HCT116 (cell line): Measurements from ENCODE around the gene DENND1C. TPM values are rescaled to one million over a fixed set of nuclear protein-coding genes. Genes with fewer than 3 reads are reported as not detected.

ENCODE experiments used
- ATAC-seq: fragments of 200-7000 bp; cut with Tn5 transposase; 2 replicates; pipeline ENCODE4 v1.9.1; 2020; ENCODE audit warnings: mild to moderate bottlenecking, moderate library complexity
- BruUV-seq: library from RNA; stranded (reverse); fragments of 400-500 nt; replicated peaks from 2 replicates; lab custom pipeline; 2021; lab: Mats Ljungman, UMichigan
- CTCF ChIA-PET: fragments of 300-600 bp; sonication (Branson Sonifier 250); formaldehyde crosslinking; loops from one replicate; lab custom pipeline; 2021; ENCODE audit warnings: antibody characterized with exemption; lab: Charles Lee
- POLR2A ChIA-PET: fragments of 300-600, 350-600 bp; sonication (Branson Sonifier 250); formaldehyde crosslinking; loops from one replicate; lab custom pipeline; 2021; ENCODE audit warnings: antibody characterized with exemption; lab: Charles Lee
- RAD21 ChIA-PET, 2 experiments: fragments of 300-600 bp; sonication (Branson Sonifier 250); formaldehyde crosslinking; loops; one replicate each; lab custom pipeline; 2023; ENCODE audit warnings: low total read pairs in 2 of 2; ENCODE audit not compliant: uncharacterized antibody in 2 of 2, unreplicated experiment in 2 of 2, low non-redundant PET in 1 of 2; lab: Charles Lee
- DNase-seq: peaks from one replicate; pipeline ENCODE4 v3.0.0-alpha.2; 2010; ENCODE audit warnings: low read depth, low spot score
- H2AFZ ChIP-seq: fragments of 200-600 bp; shearing (Covaris generic), sonication (generic); 2 replicates; pipeline ENCODE4 v1.6.1; 2017; ENCODE audit warnings: low read depth, mixed run types, mixed read lengths, antibody characterized with exemption, low read length; ENCODE audit not compliant: poor library complexity, severe bottlenecking
- H3K27ac ChIP-seq: 2 replicates; pipeline ENCODE4 v1.5.1; 2012; ENCODE audit warnings: low read depth, low read length
- H3K27me3 ChIP-seq: fragments of 200-600 bp; sonication (generic); 2 replicates; pipeline ENCODE4 v1.6.1; 2016; ENCODE audit warnings: mixed run types, low read length, mixed read lengths; ENCODE audit not compliant: insufficient read depth
- H3K36me3 ChIP-seq, 2 experiments: fragments of 200-500 bp in 1 of 2; fragments of 200-600 bp in 1 of 2; sonication (Bioruptor generic) in 1 of 2; sonication (generic) in 1 of 2; 2 replicates each; pipeline versions ENCODE4 v1.5.1 to v1.6.1; 2014 to 2016; ENCODE audit warnings: low read length in 2 of 2, inconsistent platforms in 1 of 2, mixed read lengths in 1 of 2, mixed run types in 1 of 2; ENCODE audit not compliant: insufficient read depth in 2 of 2, control insufficient read depth in 1 of 2
- H3K4me1 ChIP-seq, 2 experiments: fragments of 200-600 bp in 1 of 2; sonication (generic) in 1 of 2; 2 replicates each; pipeline versions ENCODE4 v1.5.1 to v1.6.1; 2012 to 2017; ENCODE audit warnings: low read length in 2 of 2, inconsistent platforms in 1 of 2, mild to moderate bottlenecking in 1 of 2, mixed read lengths in 1 of 2, mixed run types in 1 of 2, moderate library complexity in 1 of 2; ENCODE audit not compliant: insufficient read depth in 2 of 2, control insufficient read depth in 1 of 2
- H3K4me2 ChIP-seq: fragments of 200-600 bp; sonication (generic); 2 replicates; pipeline ENCODE4 v1.6.1; 2017; ENCODE audit warnings: mixed run types, low read length, mixed read lengths
- H3K4me3 ChIP-seq, 2 experiments: fragments of 200-600 bp in 1 of 2; sonication (generic) in 1 of 2; replicated peaks in 1 of 2; 2 replicates each; pipeline ENCODE4 v1.5.1; 2011 to 2016; ENCODE audit warnings: low read length in 2 of 2, control low read depth in 1 of 2, low read depth in 1 of 2, mild to moderate bottlenecking in 1 of 2, mixed read lengths in 1 of 2, mixed run types in 1 of 2
- H3K79me2 ChIP-seq: fragments of 200-600 bp; sonication (generic); 2 replicates; pipeline ENCODE4 v1.6.1; 2017; ENCODE audit warnings: mild to moderate bottlenecking, mixed run types, low read length, moderate library complexity, mixed read lengths; ENCODE audit not compliant: insufficient read depth
- H3K9ac ChIP-seq: fragments of 200-600 bp; sonication (generic); 2 replicates; pipeline ENCODE4 v1.6.1; 2016; ENCODE audit warnings: low read length, mixed read lengths
- H3K9me2 ChIP-seq: fragments of 200-600 bp; sonication (generic), shearing (Covaris generic); 2 replicates; pipeline ENCODE4 v1.6.1; 2017; ENCODE audit warnings: mixed run types, mild to moderate bottlenecking, moderate library complexity; ENCODE audit not compliant: insufficient read depth
- H3K9me3 ChIP-seq, 2 experiments: fragments of 200-500 bp in 1 of 2; fragments of 200-600 bp in 1 of 2; sonication (Bioruptor generic) in 1 of 2; sonication (generic) in 1 of 2; 2 replicates each; pipeline ENCODE4 v1.6.1; 2014 to 2017; ENCODE audit warnings: low read length in 2 of 2, mixed read lengths in 2 of 2, inconsistent platforms in 1 of 2, low read depth in 1 of 2, mild to moderate bottlenecking in 1 of 2, mixed run types in 1 of 2, moderate library complexity in 1 of 2; ENCODE audit not compliant: control insufficient read depth in 1 of 2, insufficient read depth in 1 of 2
- H4K20me1 ChIP-seq: fragments of 200-600 bp; sonication (generic), shearing (Covaris generic); 2 replicates; pipeline ENCODE4 v1.6.1; 2017; ENCODE audit warnings: mixed run types, mild to moderate bottlenecking, moderate library complexity; ENCODE audit not compliant: insufficient read depth
- CBX3 ChIP-seq: IDR thresholded peaks from 2 replicates; pipeline ENCODE4 v1.6.1; 2012; ENCODE audit warnings: low read depth
- CEBPB ChIP-seq: IDR thresholded peaks from 2 replicates; pipeline ENCODE4 v1.6.1; 2012; ENCODE audit warnings: low read depth
- EGR1 ChIP-seq: IDR thresholded peaks from 2 replicates; pipeline ENCODE4 v1.6.1; 2012; ENCODE audit warnings: low read depth
- EZH2 ChIP-seq: fragments of 200-600 bp; sonication (generic); IDR thresholded peaks from 2 replicates; pipeline ENCODE4 v1.6.1; 2017; ENCODE audit warnings: antibody characterized with exemption, mixed run types
- EZH2phosphoT487 ChIP-seq: fragments of 200-600 bp; IDR thresholded peaks from 2 replicates; pipeline ENCODE4 v1.6.1; 2018; ENCODE audit warnings: antibody characterized with exemption, borderline replicate concordance
- FOSL1 ChIP-seq: IDR thresholded peaks from 2 replicates; pipeline ENCODE4 v1.6.1; 2012; ENCODE audit warnings: low read depth
- JUND ChIP-seq: IDR thresholded peaks from 2 replicates; pipeline ENCODE4 v1.6.1; 2012
- POLR2AphosphoS5 ChIP-seq: IDR thresholded peaks from 2 replicates; pipeline ENCODE4 v1.6.1; 2011; ENCODE audit warnings: mild to moderate bottlenecking, low read depth, low read length, moderate library complexity
- SIN3A ChIP-seq: IDR thresholded peaks from 2 replicates; pipeline ENCODE4 v1.6.1; 2012; ENCODE audit warnings: low read depth
- SP1 ChIP-seq: IDR thresholded peaks from 2 replicates; pipeline ENCODE4 v1.6.1; 2012; ENCODE audit warnings: low read depth
- TCF7L2 ChIP-seq: IDR thresholded peaks from 2 replicates; pipeline ENCODE4 v1.7.0; 2011; ENCODE audit warnings: borderline replicate concordance, inconsistent platforms; ENCODE audit not compliant: insufficient read depth, insufficient read length; ENCODE audit errors: extremely low read depth
- ZNF274 ChIP-seq: fragments of 200-500 bp; sonication (Bioruptor generic); IDR thresholded peaks from 2 replicates; pipeline ENCODE4 v1.6.1; 2014; ENCODE audit warnings: mild to moderate bottlenecking, low read depth, low read length, inconsistent platforms
- intact Hi-C: fragments of 100-400 bp; cut with micrococcal nuclease; formaldehyde crosslinking; loops from 2 replicates; pipeline ENCODE4 v1.10.0; 2022
- total RNA-seq: library from RNA; stranded (reverse); gene quantifications from one replicate; pipeline ENCODE4 v1.2.1, GENCODE V29; 2021; ENCODE audit not compliant: unreplicated experiment
- TF ChIP-seq, protein P1 (sequence below): IDR thresholded peaks from 2 replicates; pipeline ENCODE4 v1.6.1; 2012
- TF ChIP-seq, protein P2 (sequence below): IDR thresholded peaks from 2 replicates; pipeline ENCODE4 v1.6.1; 2011; ENCODE audit warnings: mild to moderate bottlenecking, low read length, moderate library complexity; ENCODE audit not compliant: insufficient replicate concordance; ENCODE audit errors: extremely low read depth
- TF ChIP-seq, protein P3 (sequence below): IDR thresholded peaks from 2 replicates; pipeline ENCODE4 v1.6.1; 2012

Gene DENND1C
- total RNA-seq, 1 experiment from 2014 or later, result 0.54 TPM

DNA sequence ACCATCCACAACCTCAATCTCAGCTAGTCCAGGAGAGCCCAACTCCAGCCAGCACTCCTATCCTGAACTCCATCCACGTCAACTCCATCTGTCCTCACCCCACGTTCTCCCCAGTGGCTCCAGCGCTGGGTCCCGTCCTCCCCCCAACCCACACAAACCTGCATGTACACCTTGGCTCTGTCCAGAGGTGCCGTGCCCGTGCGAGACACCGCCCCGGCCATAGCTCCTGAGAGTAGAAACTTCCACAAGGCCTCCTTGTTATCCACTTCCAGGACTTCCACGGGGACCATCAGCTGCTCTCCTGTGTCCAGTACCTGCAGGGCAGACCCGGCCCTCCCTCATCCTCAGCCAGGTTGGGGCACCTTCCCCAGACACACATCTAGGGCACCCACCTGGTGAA, 49.7 kb downstream of the DENND1C start:
- ChIA-PET RAD21 (no interaction called here), CTCF (no interaction called here), POLR2A (no interaction called here)
- H3K4me3 ChIP-seq, result no peak overlapping the region
- no peak overlapping the region for H2AFZ ChIP-seq
- peaks cover 3 to 7% of the 10 kb centered on the region in 2 experiments; a peak in 3 of 4 replicates for H3K4me1 ChIP-seq
- H3K9ac ChIP-seq, result no peak overlapping the region
- no peaks in the 10 kb centered on the region for H3K9me3 ChIP-seq
- TF ChIP-seq, protein P1, sequence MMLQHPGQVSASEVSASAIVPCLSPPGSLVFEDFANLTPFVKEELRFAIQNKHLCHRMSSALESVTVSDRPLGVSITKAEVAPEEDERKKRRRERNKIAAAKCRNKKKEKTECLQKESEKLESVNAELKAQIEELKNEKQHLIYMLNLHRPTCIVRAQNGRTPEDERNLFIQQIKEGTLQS, result no peak
- TF ChIP-seq JUND, result no peak
- TF ChIP-seq CEBPB, result no peak
- no peak for TF ChIP-seq EGR1
- TF ChIP-seq POLR2AphosphoS5, result no peak
- no peak for TF ChIP-seq SP1
- TF ChIP-seq EZH2phosphoT487, result no peak
- TF ChIP-seq, protein P2, sequence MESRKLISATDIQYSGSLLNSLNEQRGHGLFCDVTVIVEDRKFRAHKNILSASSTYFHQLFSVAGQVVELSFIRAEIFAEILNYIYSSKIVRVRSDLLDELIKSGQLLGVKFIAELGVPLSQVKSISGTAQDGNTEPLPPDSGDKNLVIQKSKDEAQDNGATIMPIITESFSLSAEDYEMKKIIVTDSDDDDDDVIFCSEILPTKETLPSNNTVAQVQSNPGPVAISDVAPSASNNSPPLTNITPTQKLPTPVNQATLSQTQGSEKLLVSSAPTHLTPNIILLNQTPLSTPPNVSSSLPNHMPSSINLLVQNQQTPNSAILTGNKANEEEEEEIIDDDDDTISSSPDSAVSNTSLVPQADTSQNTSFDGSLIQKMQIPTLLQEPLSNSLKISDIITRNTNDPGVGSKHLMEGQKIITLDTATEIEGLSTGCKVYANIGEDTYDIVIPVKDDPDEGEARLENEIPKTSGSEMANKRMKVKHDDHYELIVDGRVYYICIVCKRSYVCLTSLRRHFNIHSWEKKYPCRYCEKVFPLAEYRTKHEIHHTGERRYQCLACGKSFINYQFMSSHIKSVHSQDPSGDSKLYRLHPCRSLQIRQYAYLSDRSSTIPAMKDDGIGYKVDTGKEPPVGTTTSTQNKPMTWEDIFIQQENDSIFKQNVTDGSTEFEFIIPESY, result no peak
- no peak for TF ChIP-seq ZNF274
- TF ChIP-seq TCF7L2, result no peak
- no peak for TF ChIP-seq EZH2
- TF ChIP-seq, protein P3, sequence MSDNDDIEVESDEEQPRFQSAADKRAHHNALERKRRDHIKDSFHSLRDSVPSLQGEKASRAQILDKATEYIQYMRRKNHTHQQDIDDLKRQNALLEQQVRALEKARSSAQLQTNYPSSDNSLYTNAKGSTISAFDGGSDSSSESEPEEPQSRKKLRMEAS, result no peak
- no peak for TF ChIP-seq FOSL1
- TF ChIP-seq SIN3A, result no peak
- TF ChIP-seq CBX3, result no peak
- no peaks in the 10 kb centered on the region for H3K36me3 ChIP-seq
- ATAC-seq, result no peak
- H3K27ac ChIP-seq, result no peak overlapping the region; the same call in 1 of the 2 replicates
- H3K27me3 ChIP-seq, result no peaks in the 10 kb centered on the region
- H3K4me2 ChIP-seq, result no peak overlapping the region
- intact Hi-C loops, result no loop called here
- H3K79me2 ChIP-seq, result no peaks in the 10 kb centered on the region
- BruUV-seq, result no TSS peak
- H3K9me2 ChIP-seq, result no peaks in the 10 kb centered on the region
- no peak for DNase-seq
- H4K20me1 ChIP-seq, result no peaks in the 10 kb centered on the region
